ENCODE measurements around the gene HGFAC.
"Not testable (repeated sequence)": the region's sequence is repeated elsewhere in the genome, so short reads cannot be mapped to it uniquely, and the experiment has no call there.

The HGFAC gene

GRCh38 chr4:3449574-3450534 lies 8.1 kb downstream of the HGFAC start:
- TF ChIP-seq, protein P1, sequence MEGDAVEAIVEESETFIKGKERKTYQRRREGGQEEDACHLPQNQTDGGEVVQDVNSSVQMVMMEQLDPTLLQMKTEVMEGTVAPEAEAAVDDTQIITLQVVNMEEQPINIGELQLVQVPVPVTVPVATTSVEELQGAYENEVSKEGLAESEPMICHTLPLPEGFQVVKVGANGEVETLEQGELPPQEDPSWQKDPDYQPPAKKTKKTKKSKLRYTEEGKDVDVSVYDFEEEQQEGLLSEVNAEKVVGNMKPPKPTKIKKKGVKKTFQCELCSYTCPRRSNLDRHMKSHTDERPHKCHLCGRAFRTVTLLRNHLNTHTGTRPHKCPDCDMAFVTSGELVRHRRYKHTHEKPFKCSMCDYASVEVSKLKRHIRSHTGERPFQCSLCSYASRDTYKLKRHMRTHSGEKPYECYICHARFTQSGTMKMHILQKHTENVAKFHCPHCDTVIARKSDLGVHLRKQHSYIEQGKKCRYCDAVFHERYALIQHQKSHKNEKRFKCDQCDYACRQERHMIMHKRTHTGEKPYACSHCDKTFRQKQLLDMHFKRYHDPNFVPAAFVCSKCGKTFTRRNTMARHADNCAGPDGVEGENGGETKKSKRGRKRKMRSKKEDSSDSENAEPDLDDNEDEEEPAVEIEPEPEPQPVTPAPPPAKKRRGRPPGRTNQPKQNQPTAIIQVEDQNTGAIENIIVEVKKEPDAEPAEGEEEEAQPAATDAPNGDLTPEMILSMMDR (IDR thresholded peaks at IDR 0.05; ENCODE audit: low read depth, low read length) = no peak
- H3K4me3 ChIP-seq (ENCODE audit: low read depth, low read length) = no peak overlapping the region

DNA sequence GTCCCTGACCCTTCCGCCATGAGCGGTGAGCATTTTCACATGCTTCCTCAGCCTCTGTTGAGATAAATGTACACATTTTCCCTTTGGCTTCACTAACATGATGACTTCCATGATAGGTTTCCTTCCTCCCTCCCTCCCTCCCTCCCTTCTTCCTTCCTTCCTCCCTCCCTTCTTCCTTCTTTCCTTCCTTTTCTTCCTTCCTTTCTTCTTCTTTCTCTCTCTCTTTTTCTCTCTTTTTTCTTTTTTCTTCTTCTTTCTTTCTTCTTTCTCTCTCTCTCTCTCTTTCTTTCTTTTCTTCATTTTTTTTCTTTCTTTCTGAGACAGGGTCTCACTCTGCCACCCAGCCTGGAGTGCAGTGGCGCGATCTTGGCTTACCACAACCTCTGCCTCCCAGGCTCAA lies 8.9 kb downstream of the HGFAC start:
- no peak overlapping the region for H3K4me3 ChIP-seq (ENCODE audit: low read depth, low read length)
- TF ChIP-seq, protein P1 (IDR thresholded peaks at IDR 0.05; ENCODE audit: low read depth, low read length) = no peak

GRCh38 chr4:3451956-3452355 lies 10.2 kb downstream of the HGFAC start:
- TF ChIP-seq, protein P1 (IDR thresholded peaks at IDR 0.05; ENCODE audit: low read depth, low read length) = no peak
- H3K4me3 ChIP-seq (ENCODE audit: low read depth, low read length) = no peak overlapping the region

DNA sequence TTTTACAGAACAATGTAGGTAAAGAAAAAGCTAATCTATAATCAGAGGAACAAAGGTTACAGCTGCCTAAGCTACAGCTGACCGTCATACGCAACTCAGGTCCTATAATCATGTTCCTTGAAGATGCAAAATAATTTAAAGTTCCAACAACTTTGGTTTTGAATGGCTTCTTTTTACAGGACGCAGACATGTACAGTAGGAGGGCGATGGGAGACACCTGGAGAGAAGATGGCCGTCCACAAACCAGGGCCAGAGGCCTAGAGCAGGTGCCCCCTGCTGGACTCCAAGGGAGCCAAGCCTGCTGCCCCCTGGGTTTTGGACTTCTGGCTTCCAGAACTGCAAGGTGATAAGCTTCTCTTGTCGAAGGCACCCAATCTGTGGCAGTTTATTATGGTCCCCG lies 10.6 kb downstream of the HGFAC start:
- TF ChIP-seq, protein P1 (IDR thresholded peaks at IDR 0.05; ENCODE audit: low read depth, low read length) = peak; percentile 24; the same call in 1 of the 2 replicates
- no peak overlapping the region for H3K4me3 ChIP-seq (ENCODE audit: low read depth, low read length)

- not testable (repeated sequence) for H3K4me3 ChIP-seq (ENCODE audit: low read depth, low read length)
Measured at GRCh38 chr4:3455596-3455995, 13.8 kb downstream of the HGFAC start.

DNA sequence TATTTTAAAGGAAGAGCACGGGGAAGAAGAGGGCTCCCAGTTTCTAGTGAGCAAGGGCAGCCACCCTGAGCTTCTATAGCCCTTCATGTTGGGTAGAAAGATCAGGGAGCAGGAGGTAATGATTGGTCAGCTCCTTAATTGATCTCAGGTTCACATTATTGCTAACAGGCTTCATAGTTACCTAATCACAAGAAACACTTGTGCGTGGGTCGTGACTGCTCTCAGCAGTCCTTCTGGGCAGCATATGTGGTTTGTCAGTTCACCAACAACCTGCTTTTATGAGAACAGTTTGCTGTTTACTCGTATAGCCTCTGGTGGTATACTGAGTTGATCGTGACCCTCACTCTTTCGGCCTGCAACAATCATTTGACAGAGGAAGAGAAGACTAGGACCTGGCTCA lies 16.6 kb downstream of the HGFAC start:
- no peak overlapping the region for H3K4me3 ChIP-seq (ENCODE audit: low read depth, low read length)
- TF ChIP-seq, protein P1 (IDR thresholded peaks at IDR 0.05; ENCODE audit: low read depth, low read length) = no peak

DNA sequence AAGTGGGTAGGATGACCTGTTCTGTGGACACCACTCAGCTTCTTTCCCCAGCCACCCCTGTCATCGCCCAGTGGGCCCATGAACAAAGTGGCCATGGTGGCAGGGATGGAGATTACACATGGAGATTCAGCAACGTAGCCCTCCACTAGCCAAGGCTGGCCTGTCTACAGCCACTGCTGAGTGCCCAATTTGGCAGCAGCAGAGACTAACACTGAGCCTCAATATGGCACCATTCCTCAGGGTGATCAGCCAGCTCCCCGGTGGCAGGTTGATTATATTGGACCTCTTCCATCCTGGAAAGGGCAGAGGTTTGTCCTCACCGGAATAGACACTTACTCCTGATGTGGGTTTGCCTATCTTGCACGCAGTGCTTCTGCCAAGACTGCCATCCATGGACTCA lies 17.4 kb downstream of the HGFAC start:
- not testable (repeated sequence) for H3K4me3 ChIP-seq (ENCODE audit: low read depth, low read length)

- H3K4me3 ChIP-seq (ENCODE audit: low read depth, low read length) = no peak overlapping the region
- TF ChIP-seq, protein P1 (IDR thresholded peaks at IDR 0.05; ENCODE audit: low read depth, low read length) = no peak
Measured at GRCh38 chr4:3460926-3461325, 19.2 kb downstream of the HGFAC start.

Measured in WI38 (cell line).